OCI-LY7 (cell line): Measurements from ENCODE around the gene RPL34. TPM values are rescaled to one million over a fixed set of nuclear protein-coding genes. Genes with fewer than 3 reads are reported as not detected.

ENCODE experiments used
- BruUV-seq: library from RNA; stranded (reverse); fragments of 400-500 nt; replicated peaks from 2 replicates; lab custom pipeline; 2021; lab: Mats Ljungman, UMichigan
- CTCF ChIA-PET: fragments of 300-600 bp; sonication (Branson Sonifier 250); formaldehyde crosslinking; loops from one replicate; lab custom pipeline; 2022; ENCODE audit warnings: antibody characterized with exemption; ENCODE audit not compliant: unreplicated experiment; lab: Charles Lee
- POLR2A ChIA-PET: fragments of 300-600 bp; sonication (Branson Sonifier 250); formaldehyde crosslinking; loops from one replicate; lab custom pipeline; 2022; ENCODE audit warnings: antibody characterized with exemption; lab: Charles Lee
- DNase-seq: peaks from one replicate; pipeline ENCODE4 v3.0.0-alpha.2; 2015; ENCODE audit warnings: low spot score
- H2AFZ ChIP-seq: fragments of 200-600 bp; sonication (generic), shearing (Covaris generic); 2 replicates; pipeline ENCODE4 v1.6.1; 2014; ENCODE audit warnings: mild to moderate bottlenecking, antibody characterized with exemption, low read length, moderate library complexity
- H3K27ac ChIP-seq: fragments of 200-600 bp; sonication (generic); 2 replicates; pipeline ENCODE4 v1.5.1; 2014; ENCODE audit warnings: mixed run types, low read depth, mild to moderate bottlenecking, moderate library complexity, low read length, inconsistent platforms; ENCODE audit not compliant: poor library complexity, severe bottlenecking
- H3K36me3 ChIP-seq: fragments of 200-600 bp; sonication (generic); 2 replicates; pipeline ENCODE4 v1.6.1; 2014; ENCODE audit warnings: mild to moderate bottlenecking, antibody characterized with exemption, low read length, moderate library complexity, mixed read lengths; ENCODE audit not compliant: insufficient read depth
- H3K4me1 ChIP-seq: fragments of 200-600 bp; sonication (generic); 2 replicates; pipeline ENCODE4 v1.5.1; 2014; ENCODE audit warnings: mild to moderate bottlenecking, low read length; ENCODE audit not compliant: insufficient read depth, poor library complexity, severe bottlenecking
- H3K4me2 ChIP-seq: fragments of 200-600 bp; sonication (generic); 2 replicates; pipeline ENCODE4 v1.6.1; 2014; ENCODE audit warnings: mild to moderate bottlenecking, low read length
- H3K4me3 ChIP-seq: fragments of 200-600 bp; sonication (generic); 2 replicates; pipeline ENCODE4 v1.5.1; 2014; ENCODE audit warnings: mild to moderate bottlenecking, low read depth, low read length; ENCODE audit not compliant: poor library complexity, severe bottlenecking
- H3K79me2 ChIP-seq: fragments of 200-600 bp; sonication (generic); 2 replicates; pipeline ENCODE4 v1.6.1; 2016; ENCODE audit warnings: low read depth, mild to moderate bottlenecking, low read length, moderate library complexity, mixed read lengths; ENCODE audit not compliant: insufficient read depth
- H3K9me2 ChIP-seq: fragments of 200-600 bp; sonication (generic); 2 replicates; pipeline ENCODE4 v1.6.1; 2016; ENCODE audit warnings: mild to moderate bottlenecking, low read length, mixed read lengths; ENCODE audit not compliant: insufficient read depth
- H3K9me3 ChIP-seq: fragments of 200-600 bp; sonication (generic); 2 replicates; pipeline ENCODE4 v1.6.1; 2014; ENCODE audit warnings: mild to moderate bottlenecking, mixed run types, low read length, mixed read lengths
- H4K20me1 ChIP-seq: fragments of 200-600 bp; sonication (generic); 2 replicates; pipeline ENCODE4 v1.6.1; 2014; ENCODE audit warnings: mild to moderate bottlenecking, antibody characterized with exemption, low read length, moderate library complexity, mixed read lengths; ENCODE audit not compliant: insufficient read depth
- EZH2phosphoT487 ChIP-seq: fragments of 200-600 bp; sonication (generic); IDR thresholded peaks from 2 replicates; pipeline ENCODE4 v1.6.1; 2018; ENCODE audit warnings: low read depth, borderline replicate concordance, mild to moderate bottlenecking, mixed run types, antibody characterized with exemption, low read length, moderate library complexity, mixed read lengths
- intact Hi-C: fragments of 100-400 bp; cut with micrococcal nuclease; formaldehyde crosslinking; loops from one replicate; pipeline ENCODE4 v1.10.0; 2022; ENCODE audit not compliant: unreplicated experiment
- total RNA-seq, 2 experiments: library from RNA; depleted of rRNA in 1 of 2; stranded (reverse); fragments of >200 nt in 1 of 2; shearing (Covaris generic) in 1 of 2; gene quantifications; 2 replicates each; pipeline ENCODE4 v1.2.3, GENCODE V29; 2014 to 2022
- TF ChIP-seq, protein P1 (sequence below): fragments of 200-600 bp; sonication (generic); conservative IDR thresholded peaks from 2 replicates; pipeline ENCODE4 v1.5.1; 2014; ENCODE audit warnings: mild to moderate bottlenecking, antibody characterized with exemption, low read length, moderate library complexity, mixed read lengths

RPL34 gene
- total RNA-seq, 2 experiments from 2014 or later: 1,187 to 1,342 TPM

- no peaks in the 10 kb centered on the region for H4K20me1 ChIP-seq
- intact Hi-C loops: no loop called here
- H3K4me3 ChIP-seq: no peak overlapping the region
- ChIA-PET POLR2A (interaction anchor here (0.7 to 1.4 kb wide), 3 partner anchors 13 to 310 kb away, joined by 3 to 5 read pairs (median 3); no protein-coding TSS in a partner anchor), CTCF (no interaction called here)
- no TSS peak for BruUV-seq
- no peaks in the 10 kb centered on the region for H3K4me1 ChIP-seq
- no peak overlapping the region for H2AFZ ChIP-seq
- no peak for DNase-seq
- H3K36me3 ChIP-seq: no peaks in the 10 kb centered on the region
- H3K27ac ChIP-seq: no peak overlapping the region
- no peaks in the 10 kb centered on the region for H3K9me2 ChIP-seq
- TF ChIP-seq, protein P1, sequence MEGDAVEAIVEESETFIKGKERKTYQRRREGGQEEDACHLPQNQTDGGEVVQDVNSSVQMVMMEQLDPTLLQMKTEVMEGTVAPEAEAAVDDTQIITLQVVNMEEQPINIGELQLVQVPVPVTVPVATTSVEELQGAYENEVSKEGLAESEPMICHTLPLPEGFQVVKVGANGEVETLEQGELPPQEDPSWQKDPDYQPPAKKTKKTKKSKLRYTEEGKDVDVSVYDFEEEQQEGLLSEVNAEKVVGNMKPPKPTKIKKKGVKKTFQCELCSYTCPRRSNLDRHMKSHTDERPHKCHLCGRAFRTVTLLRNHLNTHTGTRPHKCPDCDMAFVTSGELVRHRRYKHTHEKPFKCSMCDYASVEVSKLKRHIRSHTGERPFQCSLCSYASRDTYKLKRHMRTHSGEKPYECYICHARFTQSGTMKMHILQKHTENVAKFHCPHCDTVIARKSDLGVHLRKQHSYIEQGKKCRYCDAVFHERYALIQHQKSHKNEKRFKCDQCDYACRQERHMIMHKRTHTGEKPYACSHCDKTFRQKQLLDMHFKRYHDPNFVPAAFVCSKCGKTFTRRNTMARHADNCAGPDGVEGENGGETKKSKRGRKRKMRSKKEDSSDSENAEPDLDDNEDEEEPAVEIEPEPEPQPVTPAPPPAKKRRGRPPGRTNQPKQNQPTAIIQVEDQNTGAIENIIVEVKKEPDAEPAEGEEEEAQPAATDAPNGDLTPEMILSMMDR: no peak
- H3K4me2 ChIP-seq: no peak overlapping the region
- H3K79me2 ChIP-seq: no peaks in the 10 kb centered on the region
- H3K9me3 ChIP-seq: no peaks in the 10 kb centered on the region
Measured at GRCh38 chr4:108588878-108589277, 31.5 kb upstream of the RPL34 start.

GRCh38 chr4:108589961-108590360 lies 30.4 kb upstream of the RPL34 start:
- no TSS peak for BruUV-seq
- Histone ChIP-seq H3K79me2 (no peaks in the 10 kb centered on the region), H3K4me2 (no peak overlapping the region), H2AFZ (no peak overlapping the region), H3K36me3 (no peaks in the 10 kb centered on the region), H3K27ac (no peak overlapping the region), H3K4me3 (no peak overlapping the region), H4K20me1 (no peaks in the 10 kb centered on the region), H3K4me1 (no peaks in the 10 kb centered on the region), H3K9me3 (no peaks in the 10 kb centered on the region), H3K9me2 (no peaks in the 10 kb centered on the region)
- TF ChIP-seq, protein P1: no peak
- TF ChIP-seq EZH2phosphoT487: no peak
- ChIA-PET POLR2A (interaction anchor here (1.0 to 1.4 kb wide), 2 partner anchors 12 to 60 kb away, joined by 3 to 5 read pairs; partner anchors contain the start of gene OSTC), CTCF (no interaction called here)
- intact Hi-C loops: no loop called here
- DNase-seq: no peak

DNA sequence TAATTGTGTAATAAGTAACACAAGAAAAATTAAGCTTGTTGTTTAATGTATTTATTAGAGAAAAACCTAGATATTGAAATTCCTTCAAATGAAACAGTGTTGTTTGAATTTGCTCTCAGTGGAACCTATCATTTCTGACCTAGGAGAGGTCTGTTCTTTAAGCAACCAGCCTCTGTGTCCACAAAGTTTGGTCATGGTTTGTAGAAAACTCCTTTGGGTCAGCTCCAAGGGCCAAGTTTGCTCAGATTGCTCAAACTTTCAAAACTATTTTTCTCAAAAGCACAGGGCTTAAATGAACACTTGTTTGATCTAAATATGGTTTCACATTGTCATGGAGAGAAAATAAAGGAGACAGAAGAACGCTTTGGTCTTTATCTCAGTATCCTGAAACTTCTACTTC lies 29.6 kb upstream of the RPL34 start:
- Histone ChIP-seq H3K36me3 (no peaks in the 10 kb centered on the region), H3K4me3 (no peak overlapping the region), H2AFZ (no peak overlapping the region), H3K79me2 (no peaks in the 10 kb centered on the region), H3K9me2 (no peaks in the 10 kb centered on the region), H3K9me3 (no peaks in the 10 kb centered on the region), H3K4me1 (no peaks in the 10 kb centered on the region), H4K20me1 (no peaks in the 10 kb centered on the region), H3K4me2 (no peak overlapping the region), H3K27ac (no peak overlapping the region)
- ChIA-PET CTCF (no interaction called here), POLR2A (interaction anchor here (0.5 to 1.0 kb wide), 3 partner anchors 10 to 975 kb away, joined by 3 to 4 read pairs (median 3); partner anchors contain the start of gene OSTC)
- no TSS peak for BruUV-seq
- no peak for DNase-seq
- intact Hi-C loops: no loop called here
- TF ChIP-seq, protein P1: no peak
- no peak for TF ChIP-seq EZH2phosphoT487
